Cardiac muscle cell (in vitro differentiated cells and primary cell): ENCODE results near the gene RB1. TPM values are rescaled to one million over a fixed set of nuclear protein-coding genes. Genes with fewer than 3 reads are reported as not detected.
A peak's percentile ranks its signal among the peaks of the same experiment; 100 is the strongest.

Source experiments
- DNase-seq, 2 donors: peaks; one replicate each; pipeline versions ENCODE4 v3.0.0 to v3.0.0-alpha.2; 2010 to 2017; ENCODE audit warnings: low read depth in 1 of 2, low spot score in 1 of 2
- H3K27ac ChIP-seq: fragments of 200-600 bp; sonication (generic); 2 replicates; pipeline ENCODE4 v1.5.1; 2016
- H3K27me3 ChIP-seq: fragments of 200-600 bp; sonication (generic); 2 replicates; pipeline ENCODE4 v1.6.0; 2016; ENCODE audit warnings: control low read depth
- H3K36me3 ChIP-seq: fragments of 200-600 bp; sonication (generic); 2 replicates; pipeline ENCODE4 v1.5.1; 2016; ENCODE audit warnings: control low read depth
- H3K4me1 ChIP-seq: fragments of 200-600 bp; sonication (generic); 2 replicates; pipeline ENCODE4 v1.8.1; 2017; ENCODE audit warnings: low read depth, mild to moderate bottlenecking, mixed run types
- H3K4me3 ChIP-seq: fragments of 200-600 bp; sonication (generic); 2 replicates; pipeline ENCODE4 v1.5.1; 2016; ENCODE audit warnings: mild to moderate bottlenecking
- H3K9me3 ChIP-seq: fragments of 200-600 bp; sonication (generic); 2 replicates; pipeline ENCODE4 v1.5.1; 2017; ENCODE audit warnings: low read depth, mild to moderate bottlenecking, control low read depth
- CTCF ChIP-seq: IDR thresholded peaks from 2 replicates; pipeline ENCODE4 v1.5.1; 2012; ENCODE audit warnings: low read depth, mild to moderate bottlenecking, low read length
- polyA plus RNA-seq: library from polyadenylated mRNA; unstranded; fragments of >200 nt; fragmentation: Nextera tagmentation; extraction: Ambion mirVana; gene quantifications from 2 replicates; pipeline ENCODE4 v1.2.1, GENCODE V29; 2016
- total RNA-seq: library from RNA; depleted of rRNA; stranded (reverse); fragments of >200 nt; gene quantifications from 2 replicates; pipeline ENCODE4 v1.2.3, GENCODE V29; 2016

Gene RB1
- total and polyA plus RNA-seq, 2 experiments from 2014 or later: 23.0 to 23.6 TPM

DNA sequence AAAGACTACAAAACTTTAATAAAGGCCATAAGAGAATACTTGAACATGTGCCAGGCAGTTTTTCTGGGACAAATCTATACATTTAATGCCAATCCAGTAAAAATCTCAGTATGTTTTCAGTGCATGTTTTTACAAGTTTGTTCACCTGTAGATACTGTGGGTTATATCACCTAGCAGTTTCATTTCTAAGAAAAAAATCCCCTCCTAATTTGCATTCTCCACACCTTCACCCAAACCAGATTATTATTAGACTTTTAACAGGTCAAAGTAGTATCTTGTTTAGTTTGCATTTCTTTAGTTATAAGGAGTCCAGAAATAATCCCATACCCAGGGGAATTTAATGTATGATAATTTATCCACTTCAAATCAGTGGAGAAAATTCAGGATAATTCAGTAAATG, 126.3 kb downstream of the RB1 start:
- Histone ChIP-seq H3K36me3 (no peaks in the 10 kb centered on the region), H3K4me3 (no peak overlapping the region), H3K27ac (no peak overlapping the region), H3K9me3 (no peaks in the 10 kb centered on the region), H3K27me3 (no peaks in the 10 kb centered on the region), H3K4me1 (peaks cover 9% of the 10 kb centered on the region)
- no peak for TF ChIP-seq CTCF
- no peak for DNase-seq

DNA sequence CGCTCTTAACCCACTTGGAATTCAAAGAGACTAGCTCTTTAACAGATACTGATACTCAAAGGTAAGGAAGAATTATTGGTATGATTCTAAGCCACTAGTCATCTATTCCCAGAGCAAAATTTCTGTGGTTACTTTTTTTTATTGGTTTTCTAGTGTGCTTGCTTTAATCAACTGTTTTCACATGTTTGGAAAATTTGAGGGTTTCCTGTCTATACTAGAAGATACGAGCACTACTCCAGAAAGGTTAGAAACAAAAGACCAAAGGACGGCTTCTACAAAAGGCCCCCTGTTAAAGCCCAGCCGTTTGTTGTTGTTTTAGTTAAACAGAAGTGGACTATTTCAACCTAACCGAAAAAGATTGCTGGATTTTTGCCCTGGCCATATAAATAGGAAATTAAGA, 127.9 kb downstream of the RB1 start:
- Histone ChIP-seq H3K27me3 (no peaks in the 10 kb centered on the region), H3K9me3 (no peaks in the 10 kb centered on the region), H3K27ac (peak overlapping the region; percentile 37), H3K4me1 (peaks cover 9% of the 10 kb centered on the region), H3K36me3 (no peaks in the 10 kb centered on the region), H3K4me3 (no peak overlapping the region)
- peak in 1 of 2 donors; percentile 37 for DNase-seq
- TF ChIP-seq CTCF: no peak

DNA sequence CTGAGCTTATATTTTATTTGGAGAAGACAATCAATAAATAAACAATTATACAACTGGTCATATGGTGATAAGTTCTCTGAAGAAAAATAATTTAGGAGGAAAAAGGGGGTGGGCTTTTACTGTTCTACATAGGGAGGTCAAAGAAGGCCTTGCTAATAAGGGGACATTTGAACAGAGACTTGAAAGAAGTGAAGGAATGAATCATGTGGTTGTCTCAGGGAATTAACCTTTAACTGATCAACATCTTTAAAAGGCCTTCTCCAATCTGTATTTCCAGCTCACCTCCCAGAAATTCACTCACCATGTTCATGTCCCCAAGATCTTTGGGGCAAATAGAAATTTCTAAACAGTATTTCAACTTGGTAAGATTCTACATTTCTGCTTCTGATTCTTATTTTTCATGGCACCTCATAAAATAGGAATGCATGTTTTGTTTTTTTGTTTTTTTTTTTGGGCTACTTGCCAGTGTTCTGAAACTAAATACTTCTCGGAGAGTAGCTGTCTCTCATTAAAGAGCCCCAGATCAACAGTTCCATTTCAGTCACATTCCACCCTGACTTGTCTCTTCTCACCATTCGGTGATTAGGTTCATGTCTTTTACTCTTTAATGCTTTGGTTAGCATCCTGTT, 128.6 kb downstream of the RB1 start:
- Histone ChIP-seq H3K9me3 (no peaks in the 10 kb centered on the region), H3K36me3 (no peaks in the 10 kb centered on the region), H3K27me3 (no peaks in the 10 kb centered on the region), H3K27ac (peak overlapping the region; percentile 37), H3K4me1 (peaks cover 16% of the 10 kb centered on the region), H3K4me3 (no peak overlapping the region)
- peak in 1 of 2 donors; percentile 54 for DNase-seq
- TF ChIP-seq CTCF: no peak

GRCh38 chr13:48434200-48434599, 130.6 kb downstream of the RB1 start:
- Histone ChIP-seq H3K4me1 (peaks cover 30% of the 10 kb centered on the region), H3K27me3 (no peaks in the 10 kb centered on the region), H3K9me3 (no peaks in the 10 kb centered on the region), H3K36me3 (no peaks in the 10 kb centered on the region), H3K27ac (no peak overlapping the region), H3K4me3 (no peak overlapping the region)
- TF ChIP-seq CTCF: no peak
- DNase-seq: no peak

DNA sequence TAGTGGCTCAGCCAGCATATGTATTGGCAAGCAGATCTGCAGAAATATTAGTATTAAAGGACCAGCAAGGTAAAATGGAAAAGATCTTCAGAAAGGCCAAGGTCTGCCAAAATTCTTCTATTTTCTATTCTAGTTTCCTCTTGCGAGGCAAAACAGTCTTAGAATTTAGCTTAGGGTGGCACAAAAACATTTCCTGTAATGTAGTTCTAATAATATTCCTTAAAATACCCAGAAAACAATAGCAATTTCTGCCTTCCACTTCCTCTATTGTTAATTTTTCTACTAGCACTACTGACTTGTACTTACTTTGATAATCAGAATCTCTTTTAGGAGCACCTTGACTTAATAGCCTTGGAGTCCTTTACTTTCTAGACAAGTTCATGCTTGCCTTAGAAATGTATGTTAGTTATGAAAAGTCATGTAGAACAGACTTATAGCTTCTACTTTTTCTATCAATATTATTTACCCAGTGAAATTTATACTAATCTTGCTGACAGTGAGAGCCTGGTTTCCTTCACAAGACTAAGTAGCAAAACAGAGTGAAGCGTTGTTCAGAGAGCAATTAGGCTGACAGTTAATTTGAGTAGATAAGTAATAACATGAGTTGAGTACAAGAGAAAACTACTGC, 133.2 kb downstream of the RB1 start:
- TF ChIP-seq CTCF: no peak
- H3K27ac ChIP-seq: peak overlapping the region; percentile 71
- no peaks in the 10 kb centered on the region for H3K27me3 ChIP-seq
- H3K4me3 ChIP-seq: no peak overlapping the region
- no peaks in the 10 kb centered on the region for H3K36me3 ChIP-seq
- peak; percentile 6 to 24 for DNase-seq
- peaks cover 29% of the 10 kb centered on the region for H3K4me1 ChIP-seq
- H3K9me3 ChIP-seq: no peaks in the 10 kb centered on the region
